HG03354 (cell line): ENCODE measurements around the gene INO80.

Experiments used
- ATAC-seq: cut with Tn5 transposase; IDR thresholded peaks from one replicate; pipeline ENCODE4 v1.9.1; 2021; ENCODE audit warnings: mild to moderate bottlenecking; ENCODE audit not compliant: unreplicated experiment, poor library complexity, severe bottlenecking

The INO80 gene

GRCh38 chr15:41011055-41011815 lies 104.8 kb downstream of the INO80 start:
- no peak for ATAC-seq

- ATAC-seq, result no peak
These were observed 105.7 kb downstream of the INO80 start for GRCh38 chr15:41010345-41010744.

DNA sequence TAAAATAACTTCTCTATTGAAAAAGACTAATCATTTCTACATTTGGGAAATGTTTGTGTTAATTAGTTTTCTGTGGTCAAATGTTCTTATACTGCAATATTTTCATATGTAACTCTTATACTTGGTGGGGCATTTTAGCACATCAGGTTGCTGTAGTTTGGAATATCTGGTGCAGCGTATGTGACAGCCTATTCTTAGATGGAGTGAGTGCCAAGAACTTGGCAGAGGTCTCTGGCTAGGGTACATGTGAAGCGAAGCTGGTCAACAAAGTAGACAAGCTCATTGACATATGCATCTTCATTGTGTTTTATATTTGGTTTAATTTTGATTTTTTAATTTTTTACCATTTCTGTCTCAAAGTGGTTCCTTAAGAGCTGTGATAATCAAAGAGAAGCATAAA lies 109.6 kb downstream of the INO80 start:
- no peak for ATAC-seq

DNA sequence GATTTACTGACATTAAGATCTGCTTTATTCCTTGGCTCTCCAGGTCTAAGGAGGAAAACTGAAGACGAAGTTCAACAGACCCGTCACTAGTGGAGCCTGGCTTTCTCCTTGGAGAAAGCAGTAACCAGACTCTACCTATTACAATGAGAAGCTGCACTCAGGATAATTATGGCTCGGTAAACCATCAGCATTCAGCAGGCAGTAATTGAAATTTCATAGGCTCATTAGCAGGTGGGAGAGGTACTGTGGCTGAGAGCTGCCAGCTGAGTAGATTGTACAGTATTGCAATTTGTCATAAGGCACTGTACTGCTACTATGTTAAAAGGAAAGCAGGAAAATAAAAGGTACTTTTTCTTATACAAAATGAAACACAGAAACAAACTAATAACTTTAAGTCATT lies 111.6 kb downstream of the INO80 start:
- no peak for ATAC-seq

GRCh38 chr15:41001524-41002214 lies 114.4 kb downstream of the INO80 start:
- ATAC-seq, result no peak

GRCh38 chr15:40999190-40999589 lies 116.9 kb downstream of the INO80 start:
- no peak for ATAC-seq

GRCh38 chr15:40995656-40996055 lies 120.4 kb downstream of the INO80 start:
- no peak for ATAC-seq

GRCh38 chr15:40992825-40993224 lies 123.3 kb downstream of the INO80 start:
- no peak for ATAC-seq

DNA sequence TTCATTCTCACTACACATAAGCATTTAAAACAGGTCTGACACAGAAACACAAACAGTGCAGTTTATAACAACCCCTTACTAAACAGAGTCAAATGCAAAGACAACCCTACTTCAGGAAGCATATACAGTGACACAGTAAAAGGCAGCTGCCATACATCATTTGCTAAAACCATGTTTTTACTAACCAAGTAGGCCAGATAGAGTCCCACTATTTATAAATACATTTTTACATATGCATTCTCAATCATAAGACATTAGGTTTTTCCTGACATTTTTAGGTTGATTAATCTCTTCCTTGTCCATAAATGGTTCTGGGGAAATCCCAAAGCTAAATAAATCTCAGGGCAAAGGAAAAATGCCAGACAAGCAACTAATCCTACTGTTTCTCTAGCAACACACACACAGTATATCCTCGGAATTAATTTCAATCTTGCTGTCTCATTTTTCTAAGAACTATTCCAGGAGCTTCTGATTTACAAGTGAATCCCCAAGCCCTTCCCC lies 123.8 kb downstream of the INO80 start:
- no peak for ATAC-seq

DNA sequence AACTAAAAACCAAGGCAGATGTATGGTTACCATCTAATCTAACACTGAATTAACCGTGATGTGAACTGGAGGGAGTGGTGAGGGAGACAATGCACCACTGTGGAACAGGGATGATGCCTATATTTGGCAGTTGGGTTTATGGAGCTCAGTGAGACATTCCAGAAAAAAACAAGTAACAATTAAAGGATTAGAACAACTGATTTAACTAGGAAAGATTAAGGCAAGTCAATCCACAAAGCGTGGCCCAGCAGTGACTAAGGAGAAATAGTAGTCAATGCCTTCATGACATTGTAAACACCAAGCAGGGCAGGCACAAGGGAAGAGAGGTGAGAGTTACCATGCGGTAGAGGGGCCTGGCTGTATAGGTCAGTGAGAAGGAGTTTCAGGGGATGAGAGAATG lies 124.7 kb downstream of the INO80 start:
- no peak for ATAC-seq

DNA sequence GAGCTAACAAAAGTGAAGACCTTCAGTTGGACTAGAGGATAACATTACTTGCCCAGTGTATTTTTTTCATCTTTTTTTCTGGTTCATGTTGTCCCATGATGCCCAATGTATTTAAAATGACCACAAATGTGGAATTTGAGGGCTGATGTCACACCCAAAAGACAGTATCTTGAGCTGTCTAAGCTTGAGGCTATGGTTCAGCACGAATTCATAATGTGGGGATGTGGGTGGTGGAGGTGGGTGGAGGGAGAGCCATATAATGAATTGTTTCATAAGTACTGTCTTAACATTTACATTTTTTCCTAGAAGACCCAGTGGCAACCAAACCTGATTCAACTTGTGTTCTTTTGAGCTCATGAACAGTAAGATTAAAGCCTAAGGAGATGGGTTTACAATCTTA lies 125.3 kb downstream of the INO80 start:
- ATAC-seq, result no peak

DNA sequence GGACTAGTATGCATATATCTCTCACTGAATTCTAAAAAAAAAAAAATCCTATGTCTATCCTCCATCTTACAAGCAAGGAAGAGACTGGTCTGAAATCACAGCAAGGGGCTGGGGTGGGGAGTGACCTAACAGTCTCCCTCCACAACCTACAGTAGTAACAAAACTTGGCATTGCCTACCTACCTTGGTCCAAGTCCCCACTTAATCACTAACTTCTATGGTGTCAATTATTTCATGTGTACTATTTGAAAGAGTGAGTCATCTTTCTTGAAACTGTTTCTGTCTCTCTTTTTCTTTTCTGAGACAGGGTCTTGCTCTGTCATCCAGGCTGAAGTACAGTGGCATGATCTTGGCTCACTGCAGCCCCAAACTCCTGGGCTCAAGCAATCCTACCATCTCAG lies 126.0 kb downstream of the INO80 start:
- no peak for ATAC-seq

DNA sequence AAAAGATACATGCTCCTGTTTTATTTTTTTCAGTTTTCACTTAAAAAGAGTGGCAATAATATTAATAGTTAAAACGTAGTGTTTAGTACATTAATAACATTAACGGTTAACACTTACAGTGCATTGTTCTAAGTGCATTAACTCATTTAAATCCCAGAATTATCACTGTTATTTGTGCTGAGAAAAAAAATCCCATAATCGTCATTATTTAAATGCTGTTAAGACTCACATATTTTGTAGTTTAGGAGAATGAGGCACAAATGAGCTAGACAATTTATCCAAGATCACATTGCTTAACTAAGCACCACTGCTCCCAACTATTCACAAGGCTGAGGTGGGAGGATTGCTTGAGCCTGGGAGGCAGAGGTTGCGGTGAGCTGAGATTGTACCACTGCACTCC lies 127.9 kb downstream of the INO80 start:
- no peak for ATAC-seq

- ATAC-seq, result no peak
These were observed 129.3 kb downstream of the INO80 start for GRCh38 chr15:40986820-40987219.

DNA sequence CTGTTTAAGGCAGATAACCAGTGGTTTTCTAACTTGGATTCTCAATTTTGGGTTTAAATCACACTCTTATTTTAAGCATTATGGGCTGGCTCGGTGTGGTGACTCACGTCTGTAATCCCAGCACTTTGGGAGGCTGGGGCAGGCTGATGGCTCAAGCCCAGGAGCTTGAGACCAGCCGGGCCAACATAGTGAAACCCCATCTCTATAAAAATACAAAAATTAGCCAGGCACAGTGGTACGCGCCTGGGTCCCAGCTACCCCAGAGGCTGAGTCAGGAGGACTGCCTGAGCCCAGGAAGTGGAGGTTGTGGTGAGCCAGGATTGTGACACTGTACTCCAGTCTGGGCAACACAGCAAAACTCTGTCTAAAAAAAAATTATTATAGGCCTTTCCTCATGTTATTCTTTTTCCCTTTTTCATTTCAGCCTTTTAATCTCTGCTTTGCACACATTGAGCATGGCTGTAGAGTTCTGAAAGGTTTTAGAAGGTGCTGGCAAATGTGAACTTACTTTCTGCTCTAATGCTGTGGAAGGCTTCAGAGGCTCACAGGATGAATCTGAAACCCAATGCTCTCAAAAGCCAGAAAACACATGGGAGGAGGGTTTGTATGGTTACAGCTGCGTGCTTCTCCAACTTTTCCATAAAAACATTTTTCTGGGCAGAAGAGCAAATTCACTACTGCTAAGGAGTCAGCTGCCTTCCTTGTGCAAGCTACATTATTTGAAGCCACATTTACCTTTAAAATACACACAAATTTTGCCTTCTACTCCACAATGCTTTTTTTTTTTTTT lies 130.3 kb downstream of the INO80 start:
- ATAC-seq, result no peak

DNA sequence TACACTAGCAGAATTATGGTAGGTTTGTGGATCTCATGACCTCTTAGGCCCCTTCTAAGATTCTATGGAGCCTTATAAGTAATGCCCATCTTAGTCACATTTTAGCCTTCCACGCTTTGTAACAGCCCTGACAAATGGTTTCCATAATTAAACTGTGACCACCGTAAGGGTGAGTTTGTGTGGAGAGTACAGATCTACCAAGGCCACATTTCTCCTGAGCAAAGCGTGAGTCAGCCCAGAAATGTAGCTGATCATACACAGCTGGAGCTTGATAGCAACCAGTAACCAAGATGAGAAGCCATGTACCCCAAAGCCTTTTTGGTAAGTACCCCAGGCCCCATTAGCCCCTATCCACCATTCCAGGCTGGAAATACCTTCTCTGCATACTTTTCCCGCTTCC lies 131.1 kb downstream of the INO80 start:
- no peak for ATAC-seq

GRCh38 chr15:40984406-40984805 lies 131.7 kb downstream of the INO80 start:
- no peak for ATAC-seq

DNA sequence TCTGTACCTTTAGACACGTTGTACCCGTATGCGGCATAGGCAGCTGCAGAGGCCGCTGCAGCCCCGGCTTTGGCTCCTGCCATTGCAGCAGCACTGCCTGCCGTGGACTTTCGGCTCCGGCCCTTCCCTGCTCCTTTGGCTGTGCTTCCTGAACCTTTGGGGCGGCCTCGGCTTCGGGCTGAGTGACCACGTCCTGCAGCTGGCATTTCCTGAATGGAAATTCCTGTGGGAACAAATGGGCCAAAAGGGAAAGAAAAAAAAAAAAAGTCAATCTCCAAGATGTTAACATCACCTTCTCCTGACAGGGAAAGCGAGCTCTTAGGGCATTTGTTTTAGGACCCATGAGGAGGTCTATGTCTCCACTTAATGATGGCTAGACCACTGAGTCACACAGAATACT lies 133.2 kb downstream of the INO80 start:
- ATAC-seq, result no peak

DNA sequence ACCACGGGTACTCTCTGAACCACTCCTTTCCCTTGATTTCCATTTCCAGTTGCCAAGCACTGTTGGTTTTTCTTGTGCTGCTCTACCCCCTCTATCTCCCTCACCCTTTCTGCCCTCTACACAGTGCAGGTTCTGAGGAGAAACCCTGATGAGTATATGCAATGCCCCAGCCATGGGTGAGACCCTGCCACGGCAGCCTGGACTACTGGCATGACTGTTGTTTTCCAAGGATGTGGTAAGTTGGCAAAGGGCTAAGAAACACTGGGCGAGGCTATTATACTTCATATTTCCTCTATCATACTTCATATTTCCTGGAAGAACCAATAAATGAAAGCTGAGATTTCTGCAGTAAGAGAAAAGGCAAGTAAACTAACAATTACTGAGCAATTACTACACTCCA lies 134.9 kb downstream of the INO80 start:
- no peak for ATAC-seq

DNA sequence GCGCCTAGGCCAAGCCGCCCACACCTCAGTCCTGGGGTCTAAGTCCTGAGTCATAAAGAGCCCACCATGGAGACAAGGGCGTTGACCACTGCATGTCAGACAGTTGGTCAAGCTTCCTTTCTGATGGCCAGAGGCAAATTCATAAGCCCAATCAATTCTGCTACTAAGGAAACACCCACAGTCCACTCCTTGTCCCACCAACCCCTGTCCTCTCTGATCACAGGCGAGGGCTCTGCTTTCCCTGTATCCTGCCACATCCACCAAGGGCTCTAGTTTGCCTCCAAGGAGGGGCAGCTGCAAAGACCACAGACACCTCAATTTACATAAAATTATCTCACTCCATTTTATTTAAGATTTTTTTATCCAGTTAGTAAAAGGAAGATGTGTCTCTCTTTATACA lies 137.5 kb downstream of the INO80 start:
- no peak for ATAC-seq

DNA sequence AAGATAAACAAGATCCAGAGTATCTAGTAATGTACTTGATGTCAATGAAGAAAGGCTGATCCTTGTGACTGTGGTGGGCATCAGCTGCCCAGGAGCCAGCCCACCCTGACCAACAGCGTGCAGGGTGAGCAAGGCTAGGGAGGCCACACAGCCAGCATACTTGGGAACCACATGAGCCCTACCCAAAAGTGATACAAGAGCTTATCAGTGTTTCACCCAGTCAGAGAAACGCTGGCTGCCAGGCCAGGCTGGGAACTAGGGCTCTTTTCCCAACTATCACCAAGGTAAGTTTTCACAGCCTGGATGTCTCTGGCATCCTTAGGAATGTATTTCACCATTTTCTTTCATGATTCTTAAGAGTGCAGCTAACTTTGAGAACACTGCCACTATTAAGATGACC lies 137.9 kb downstream of the INO80 start:
- no peak for ATAC-seq
